Hematopoietic multipotent progenitor cell treated with erythropoietin and hydrocortisone succinate and interleukin-3 and kit ligand, for 8 days (in vitro differentiated cells): ENCODE measurements around the gene DNAAF2.
"Not testable (repeated sequence)": the region's sequence is repeated elsewhere in the genome, so short reads cannot be mapped to it uniquely, and the experiment has no call there.

Source experiments
- DNase-seq: peaks from one replicate; pipeline ENCODE4 v3.0.0-alpha.2; 2015

The DNAAF2 gene

DNA sequence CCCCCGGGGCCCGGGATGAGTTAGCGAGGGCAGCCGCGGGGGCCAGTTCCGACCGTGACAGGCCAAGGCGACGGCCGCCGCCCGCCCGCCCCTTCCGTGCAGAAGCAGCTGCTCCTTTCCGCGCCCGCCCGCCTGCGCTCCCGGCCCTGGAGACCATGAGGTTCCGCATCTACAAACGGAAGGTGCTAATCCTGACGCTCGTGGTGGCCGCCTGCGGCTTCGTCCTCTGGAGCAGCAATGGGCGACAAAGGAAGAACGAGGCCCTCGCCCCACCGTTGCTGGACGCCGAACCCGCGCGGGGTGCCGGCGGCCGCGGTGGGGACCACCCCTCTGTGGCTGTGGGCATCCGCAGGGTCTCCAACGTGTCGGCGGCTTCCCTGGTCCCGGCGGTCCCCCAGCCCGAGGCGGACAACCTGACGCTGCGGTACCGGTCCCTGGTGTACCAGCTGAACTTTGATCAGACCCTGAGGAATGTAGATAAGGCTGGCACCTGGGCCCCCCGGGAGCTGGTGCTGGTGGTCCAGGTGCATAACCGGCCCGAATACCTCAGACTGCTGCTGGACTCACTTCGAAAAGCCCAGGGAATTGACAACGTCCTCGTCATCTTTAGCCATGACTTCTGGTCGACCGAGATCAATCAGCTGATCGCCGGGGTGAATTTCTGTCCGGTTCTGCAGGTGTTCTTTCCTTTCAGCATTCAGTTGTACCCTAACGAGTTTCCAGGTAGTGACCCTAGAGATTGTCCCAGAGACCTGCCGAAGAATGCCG, 13.7 kb downstream of the DNAAF2 start:
- DNase-seq, result peak; percentile 53

DNA sequence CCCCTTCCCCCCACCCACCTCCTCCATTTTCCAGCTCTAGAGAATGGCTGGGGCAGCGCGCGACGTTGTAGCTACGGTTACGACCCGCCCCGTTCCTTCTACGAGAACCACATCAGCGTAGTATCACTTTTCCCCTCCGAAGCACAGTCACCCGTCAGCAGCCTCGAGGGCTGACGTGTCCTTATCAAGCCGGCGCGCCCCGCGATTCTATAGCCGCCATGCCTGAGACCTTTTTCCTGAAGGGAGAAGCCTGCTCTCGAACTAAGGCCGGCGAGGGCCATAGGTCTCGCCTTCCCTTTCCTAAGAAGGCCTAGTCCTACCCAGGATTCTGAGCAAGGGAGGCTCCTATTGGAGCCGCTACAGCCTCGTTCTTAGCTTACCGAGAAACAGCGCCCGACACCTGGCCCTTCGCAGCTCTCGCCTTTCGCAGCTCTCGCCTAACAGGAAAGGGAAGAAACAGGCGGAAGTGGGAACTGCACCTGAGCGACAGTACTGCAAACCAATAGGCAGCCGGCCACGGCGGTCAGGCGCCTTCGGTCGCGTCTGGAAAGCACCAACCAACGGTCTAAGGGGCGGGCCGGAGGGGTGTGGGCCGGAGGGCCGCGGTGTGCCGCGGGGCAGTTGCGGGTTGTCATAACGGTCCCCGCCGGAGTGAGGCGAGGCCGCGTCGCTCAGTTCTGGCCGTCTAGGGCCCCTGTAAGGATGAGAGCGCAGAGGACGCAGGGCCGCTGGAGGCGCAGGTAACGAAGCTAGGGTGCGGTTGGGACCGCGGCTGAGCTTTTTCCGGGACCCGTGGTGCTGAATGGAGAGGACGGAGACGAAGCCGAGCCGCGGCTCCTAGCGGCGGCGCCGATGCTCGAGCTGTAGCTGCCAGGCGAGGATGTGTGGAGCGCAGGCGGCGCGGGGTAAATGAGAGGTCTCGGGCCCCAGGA, 14.6 kb downstream of the DNAAF2 start, which contains the start of the genes MGAT2 and RPL36AL:
Gene MGAT2 (plus strand): TSS at position 618 of the 932 bp plus-strand sequence. CDS start 470 bp downstream, outside the sequence.
Gene RPL36AL (minus strand): TSS at position 445 of the 932 bp plus-strand sequence. CDS start 1,522 bp downstream, outside the sequence.
- DNase-seq, result peak; percentile 98

- no peak for DNase-seq
These were observed 15.3 kb downstream of the DNAAF2 start for GRCh38 chr14:49619730-49620129.

GRCh38 chr14:49619273-49619672, 15.8 kb downstream of the DNAAF2 start:
- DNase-seq, result not testable (repeated sequence)

- no peak for DNase-seq
These were observed 17.1 kb downstream of the DNAAF2 start for GRCh38 chr14:49617852-49618519.

DNA sequence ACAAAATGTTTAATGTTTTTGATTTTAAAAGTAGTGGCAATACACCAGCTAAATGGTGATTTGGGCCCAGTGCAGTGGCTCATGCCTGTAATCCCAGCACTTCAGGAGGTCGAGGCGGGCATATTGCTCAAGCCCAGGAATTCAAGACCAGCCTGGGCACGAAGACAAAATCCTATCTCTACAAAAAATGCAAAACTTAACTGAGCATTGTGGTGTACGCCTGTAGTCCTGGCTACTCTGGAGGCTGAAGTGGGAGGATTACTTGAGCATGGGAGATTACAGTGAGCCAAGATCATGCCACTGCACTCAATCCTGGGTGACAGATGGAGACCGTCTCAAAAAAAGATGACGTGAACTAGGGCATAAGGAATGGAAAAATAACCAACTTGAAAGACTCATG, 19.3 kb downstream of the DNAAF2 start:
- DNase-seq, result peak; percentile 78

DNA sequence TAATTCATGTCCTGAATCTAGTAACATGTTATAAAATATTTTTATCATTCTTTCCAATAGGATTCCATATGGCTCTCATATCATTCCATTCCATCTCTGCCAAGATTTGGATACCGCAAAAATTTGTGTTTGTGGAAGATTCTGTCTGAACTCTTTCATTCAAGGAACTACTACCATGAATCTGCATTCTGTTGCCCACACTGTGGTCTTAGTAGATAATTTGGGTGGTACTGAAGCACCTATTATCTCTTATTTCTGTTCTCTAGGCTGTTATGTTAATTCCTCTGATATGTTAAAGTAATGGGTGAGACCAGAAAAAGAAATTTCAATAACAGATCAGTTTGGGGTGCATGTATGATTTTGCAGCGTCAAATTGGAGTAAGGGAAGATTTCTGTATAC, 20.8 kb downstream of the DNAAF2 start:
- peak; percentile 83 for DNase-seq

DNA sequence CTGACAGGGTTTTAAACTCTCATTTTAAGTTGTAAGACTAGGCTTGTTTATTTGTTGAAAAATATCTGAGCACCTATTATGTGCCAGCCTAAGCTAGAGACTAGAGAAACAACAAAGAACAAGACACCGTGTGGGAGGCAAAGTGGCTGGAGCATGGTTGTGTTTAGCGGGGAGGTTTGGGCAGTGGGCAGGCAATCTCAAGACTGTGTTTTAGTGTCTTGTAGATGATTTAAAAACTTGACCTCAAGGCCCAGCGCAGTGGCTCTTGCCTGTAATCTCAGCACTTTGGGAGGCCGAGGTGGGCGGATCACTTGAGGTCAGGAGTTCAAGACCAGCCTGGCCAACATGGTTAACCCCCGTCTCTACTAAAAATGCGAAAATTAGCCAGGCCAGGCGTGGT, 22.4 kb downstream of the DNAAF2 start:
- DNase-seq, result no peak

GRCh38 chr14:49612251-49612650, 22.8 kb downstream of the DNAAF2 start:
- no peak for DNase-seq

DNA sequence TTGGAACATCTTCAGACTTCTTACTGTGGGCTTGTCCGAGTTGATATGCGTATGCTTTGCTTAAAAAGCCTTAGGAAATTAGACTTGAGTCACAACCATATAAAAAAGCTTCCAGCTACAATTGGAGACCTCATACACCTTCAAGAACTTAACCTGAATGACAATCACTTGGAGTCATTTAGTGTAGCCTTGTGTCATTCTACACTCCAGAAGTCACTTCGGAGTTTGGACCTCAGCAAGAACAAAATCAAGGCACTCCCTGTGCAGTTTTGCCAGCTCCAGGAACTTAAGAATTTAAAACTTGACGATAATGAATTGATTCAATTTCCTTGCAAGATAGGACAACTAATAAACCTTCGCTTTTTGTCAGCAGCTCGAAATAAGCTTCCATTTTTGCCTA, 27.5 kb downstream of the DNAAF2 start:
- DNase-seq, result no peak

DNA sequence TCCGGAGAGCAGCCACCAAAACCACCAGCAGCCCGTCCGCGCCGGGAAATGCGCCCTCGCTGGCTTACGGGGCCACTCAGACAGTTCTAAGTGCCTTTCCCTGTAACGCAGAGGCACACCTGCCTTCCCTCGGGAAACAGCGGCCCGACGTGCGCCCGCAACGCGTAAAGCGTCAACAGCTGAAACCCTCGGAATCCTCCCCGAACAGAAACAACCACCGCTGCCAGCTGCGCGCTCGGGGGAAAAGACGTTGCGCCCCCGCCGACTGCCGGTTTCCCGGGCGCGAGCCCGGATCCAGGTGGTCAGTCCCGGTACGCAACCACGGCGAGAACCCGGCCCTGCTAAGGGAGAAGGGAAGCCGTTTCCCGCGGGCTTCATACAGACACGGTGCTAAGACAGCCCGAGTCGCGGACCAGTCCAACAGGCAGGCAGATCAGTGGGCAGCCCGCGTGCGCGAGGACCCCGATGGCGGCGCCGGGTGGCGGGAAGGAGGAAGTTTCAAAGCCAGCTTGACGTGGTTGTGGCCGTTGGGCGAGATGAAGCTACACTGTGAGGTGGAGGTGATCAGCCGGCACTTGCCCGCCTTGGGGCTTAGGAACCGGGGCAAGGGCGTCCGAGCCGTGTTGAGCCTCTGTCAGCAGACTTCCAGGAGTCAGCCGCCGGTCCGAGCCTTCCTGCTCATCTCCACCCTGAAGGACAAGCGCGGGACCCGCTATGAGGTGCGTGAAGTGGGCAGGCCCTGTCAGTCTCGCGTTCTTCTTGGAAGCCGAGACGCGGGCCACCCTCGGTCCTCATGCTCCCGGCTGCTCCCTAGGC, 36.4 kb downstream of the DNAAF2 start, which contains the start of gene LRR1:
Gene LRR1 (plus strand): TSS at position 456 of the 816 bp plus-strand sequence. CDS start 81 bp downstream, at position 537.
- peak; percentile 82 for DNase-seq

DNA sequence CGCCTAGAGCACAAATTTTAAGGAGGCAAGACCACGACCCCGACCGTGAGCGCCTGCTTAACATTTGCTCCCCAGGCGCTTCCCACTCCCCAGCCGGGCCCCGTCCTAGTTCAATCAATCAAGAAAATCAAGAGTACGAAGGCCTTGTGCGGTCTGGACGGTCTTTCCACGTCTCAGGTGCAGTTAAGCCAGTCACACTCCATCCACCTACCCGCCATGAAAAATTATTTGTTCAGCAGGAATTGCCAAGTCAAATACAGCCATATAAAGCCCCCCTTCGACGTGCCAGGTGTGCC, 36.9 kb downstream of the DNAAF2 start:
- no peak for DNase-seq

GRCh38 chr14:49594347-49595091, 40.5 kb downstream of the DNAAF2 start:
- DNase-seq, result peak; percentile 99

DNA sequence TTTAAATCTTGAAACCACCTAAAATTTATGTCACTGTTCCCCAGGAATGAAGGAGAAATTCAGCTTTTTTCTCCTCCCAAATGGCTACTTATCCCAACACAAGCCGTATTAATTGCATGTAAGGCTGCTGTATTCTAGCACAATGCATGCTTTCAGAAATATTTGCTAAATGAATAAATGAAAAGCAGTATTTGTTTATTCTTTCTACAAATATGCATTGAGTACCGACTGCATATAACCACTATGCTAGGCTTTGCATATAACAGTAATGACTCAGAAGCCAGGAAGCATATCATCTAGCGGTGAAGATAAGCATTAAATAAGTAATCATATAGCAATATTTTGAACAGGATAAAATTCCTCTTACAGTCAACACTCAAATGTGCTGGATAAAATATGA, 42.0 kb downstream of the DNAAF2 start:
- peak; percentile 47 for DNase-seq

- no peak for DNase-seq
These were observed 45.7 kb downstream of the DNAAF2 start for GRCh38 chr14:49589387-49589786.

DNA sequence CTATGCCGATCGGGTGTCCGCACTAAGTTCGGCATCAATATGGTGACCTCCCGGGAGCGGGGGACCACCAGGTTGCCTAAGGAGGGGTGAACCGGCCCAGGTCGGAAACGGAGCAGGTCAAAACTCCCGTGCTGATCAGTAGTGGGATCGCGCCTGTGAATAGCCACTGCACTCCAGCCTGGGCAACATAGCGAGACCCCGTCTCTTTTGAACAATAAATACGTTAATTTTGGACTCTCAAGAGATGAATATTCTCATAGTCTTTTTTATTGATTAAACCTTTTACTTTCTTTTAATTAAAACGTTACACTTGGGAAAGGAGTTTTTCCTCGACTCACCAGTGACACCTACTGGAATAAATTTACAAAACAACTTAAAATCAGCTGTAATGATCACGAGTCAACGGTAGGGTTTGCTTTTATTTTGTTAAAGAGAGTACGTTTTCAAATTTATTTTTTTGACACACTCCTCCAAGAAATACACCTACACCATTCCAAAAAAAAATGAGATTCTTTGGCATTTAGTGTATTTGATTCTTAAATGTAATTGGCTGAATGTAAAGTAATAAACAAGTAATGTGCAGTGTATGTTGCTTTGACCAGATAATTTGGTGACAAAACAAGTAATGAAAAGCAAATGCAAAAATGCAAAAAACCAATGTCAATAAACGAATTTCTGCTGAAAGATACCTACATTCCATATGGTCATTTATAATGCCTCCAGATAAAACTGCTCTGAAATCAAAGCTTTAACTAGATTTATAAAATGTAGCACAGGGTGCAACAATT, 48.2 kb downstream of the DNAAF2 start:
- peak; percentile 91 for DNase-seq

GRCh38 chr14:49585803-49586672, 49.0 kb downstream of the DNAAF2 start, which contains the start of gene RPS29:
Gene RPS29, minus strand, starts transcription at chr14:49586380. Its CDS starts 34 bp downstream, at chr14:49586346.
- peak; percentile 100 for DNase-seq

GRCh38 chr14:49584981-49585640, 49.9 kb downstream of the DNAAF2 start:
- DNase-seq, result peak; percentile 42

- no peak for DNase-seq
These were observed 51.0 kb downstream of the DNAAF2 start for GRCh38 chr14:49584058-49584457.
